Measurements from ENCODE around the gene CLCN1.

- no peak for TF ChIP-seq CTCF (IDR thresholded peaks at IDR 0.05; ENCODE audit: low read depth, low read length)
- TF ChIP-seq POLR2A (IDR thresholded peaks at IDR 0.05; ENCODE audit: extremely low read depth, insufficient read length) = no peak
These were observed 38.5 kb downstream of the CLCN1 start for GRCh38 chr7:143354376-143354775.
